Caco-2 (cell line): ENCODE data around the gene OPN1MW3. TPM values are rescaled to one million over a fixed set of nuclear protein-coding genes. Genes with fewer than 3 reads are reported as not detected.

Experiments
- BruUV-seq: library from RNA; stranded (reverse); fragments of 400-500 nt; replicated peaks from 2 replicates; lab custom pipeline; 2021; lab: Mats Ljungman, UMichigan
- CTCF ChIA-PET: fragments of 300-600 bp; sonication (Branson Sonifier 250); formaldehyde crosslinking; loops from one replicate; lab custom pipeline; 2022; ENCODE audit warnings: antibody characterized with exemption; lab: Charles Lee
- POLR2A ChIA-PET: fragments of 300-600 bp; sonication (Branson Sonifier 250); formaldehyde crosslinking; loops from one replicate; lab custom pipeline; 2022; ENCODE audit warnings: antibody characterized with exemption; lab: Charles Lee
- DNase-seq, 2 experiments: peaks; one replicate each; pipeline versions ENCODE4 v3.0.0 to v3.0.0-alpha.2; 2020 to 2022
- H3K27me3 ChIP-seq: replicated peaks from 2 replicates; pipeline ENCODE4 v1.6.0; 2011; ENCODE audit warnings: low read length; ENCODE audit not compliant: control insufficient read depth, insufficient read depth
- H3K36me3 ChIP-seq: 2 replicates; pipeline ENCODE4 v1.5.1; 2011; ENCODE audit warnings: low read length; ENCODE audit not compliant: control insufficient read depth, insufficient read depth
- H3K4me1 ChIP-seq: fragments of 250-450 bp; sonication (Bioruptor Pico); 2 replicates; pipeline ENCODE4 v1.5.1; 2020; ENCODE audit warnings: mild to moderate bottlenecking
- H3K4me3 ChIP-seq: 2 replicates; pipeline ENCODE4 v1.5.1; 2011; ENCODE audit warnings: low read depth, mild to moderate bottlenecking, control low read depth, low read length
- H3K9me3 ChIP-seq: fragments of 250-450 bp; sonication (Bioruptor Pico); 2 replicates; pipeline ENCODE4 v1.5.1; 2020; ENCODE audit warnings: mild to moderate bottlenecking, moderate library complexity
- H3K27ac Mint-ChIP-seq: one replicate; pipeline ENCODE4 v1.8.0; 2022; ENCODE audit warnings: mixed read lengths; ENCODE audit not compliant: unreplicated experiment
- H3K27me3 Mint-ChIP-seq: one replicate; pipeline ENCODE4 v1.8.0; 2022; ENCODE audit warnings: mixed read lengths; ENCODE audit not compliant: insufficient read depth, unreplicated experiment
- H3K36me3 Mint-ChIP-seq: one replicate; pipeline ENCODE4 v1.8.0; 2022; ENCODE audit warnings: mild to moderate bottlenecking, mixed read lengths; ENCODE audit not compliant: insufficient read depth, unreplicated experiment
- H3K4me1 Mint-ChIP-seq: one replicate; pipeline ENCODE4 v1.8.0; 2022; ENCODE audit warnings: low read depth, mixed read lengths; ENCODE audit not compliant: unreplicated experiment
- H3K4me3 Mint-ChIP-seq: one replicate; pipeline ENCODE4 v1.8.0; 2022; ENCODE audit warnings: mild to moderate bottlenecking, moderate library complexity, mixed read lengths; ENCODE audit not compliant: unreplicated experiment
- H3K9me3 Mint-ChIP-seq: one replicate; pipeline ENCODE4 v1.8.0; 2022; ENCODE audit warnings: mixed read lengths; ENCODE audit not compliant: unreplicated experiment
- intact Hi-C: fragments of 100-400 bp; cut with micrococcal nuclease; formaldehyde crosslinking; loops from one replicate; pipeline ENCODE4 v1.10.0; 2022; ENCODE audit not compliant: unreplicated experiment
- total RNA-seq: library from RNA; stranded (reverse); gene quantifications from 2 replicates; pipeline ENCODE4 v1.2.3, GENCODE V29; 2022
- TF ChIP-seq, protein P1 (sequence below), 2 experiments: fragments of 200-600 bp in 1 of 2; IDR thresholded peaks; 1 replicate in 1 of 2; 2 replicates in 1 of 2; pipeline versions ENCODE4 v1.5.1 to v1.8.0; 2011 to 2022; ENCODE audit warnings: antibody characterized with exemption in 1 of 2, control low read depth in 1 of 2, inconsistent platforms in 1 of 2, low read depth in 1 of 2, low read length in 1 of 2, mild to moderate bottlenecking in 1 of 2, moderate library complexity in 1 of 2; ENCODE audit not compliant: insufficient read depth in 1 of 2, severe bottlenecking in 1 of 2, unreplicated experiment in 1 of 2

Gene OPN1MW3
- total RNA-seq, 1 experiment from 2014 or later = not detected

DNA sequence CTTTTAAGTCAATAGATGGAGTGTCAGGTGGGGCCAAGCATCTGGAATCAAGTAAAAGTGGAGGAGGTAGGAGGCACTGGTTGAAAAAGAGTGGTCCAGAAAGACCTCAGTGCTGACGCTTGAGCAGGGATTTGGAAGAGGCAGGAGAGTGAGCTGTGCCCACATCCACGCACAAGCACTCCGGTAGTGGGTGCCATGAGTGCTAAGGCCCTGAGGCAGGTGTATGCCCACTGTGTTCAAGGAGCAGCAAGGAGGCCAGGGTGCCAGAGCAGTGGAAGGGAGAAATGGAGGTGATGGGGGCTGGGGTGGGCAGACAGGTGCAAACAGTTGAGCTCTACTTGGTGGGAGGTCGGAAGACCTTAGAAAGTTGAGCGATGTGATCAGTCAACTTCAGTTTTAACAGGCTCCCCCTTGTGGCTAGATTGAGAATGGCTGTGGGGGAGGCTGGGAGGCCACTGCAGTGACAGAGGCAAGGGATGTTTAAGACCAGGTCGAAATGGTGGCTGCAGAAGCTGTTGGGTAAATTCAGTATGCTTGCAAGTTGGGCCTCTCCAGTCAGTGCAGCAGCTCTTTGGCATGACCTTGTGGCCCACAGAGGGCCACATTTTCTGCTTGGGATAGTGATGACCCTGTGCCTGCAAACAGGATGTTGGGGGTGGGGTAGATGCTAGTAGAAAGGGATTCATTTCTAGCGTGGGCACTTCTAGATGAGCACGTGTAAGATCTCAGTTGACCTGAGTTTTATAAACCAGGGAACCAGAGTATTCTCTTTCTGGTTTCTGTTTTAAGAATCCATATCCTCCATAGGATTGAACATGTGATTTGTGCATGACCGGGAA, 50.9 kb downstream of the OPN1MW3 start:
- Histone ChIP-seq H3K9me3 (no peaks in the 10 kb centered on the region), H3K4me3 (no peak overlapping the region), H3K36me3 (no peaks in the 10 kb centered on the region), H3K27me3 (no peaks in the 10 kb centered on the region), H3K4me1 (no peaks in the 10 kb centered on the region)
- BruUV-seq = no TSS peak
- no peaks in the 10 kb centered on the region for H3K9me3 Mint-ChIP-seq
- H3K36me3 Mint-ChIP-seq = no peaks in the 10 kb centered on the region
- no peak overlapping the region for H3K4me3 Mint-ChIP-seq
- TF ChIP-seq, protein P1, sequence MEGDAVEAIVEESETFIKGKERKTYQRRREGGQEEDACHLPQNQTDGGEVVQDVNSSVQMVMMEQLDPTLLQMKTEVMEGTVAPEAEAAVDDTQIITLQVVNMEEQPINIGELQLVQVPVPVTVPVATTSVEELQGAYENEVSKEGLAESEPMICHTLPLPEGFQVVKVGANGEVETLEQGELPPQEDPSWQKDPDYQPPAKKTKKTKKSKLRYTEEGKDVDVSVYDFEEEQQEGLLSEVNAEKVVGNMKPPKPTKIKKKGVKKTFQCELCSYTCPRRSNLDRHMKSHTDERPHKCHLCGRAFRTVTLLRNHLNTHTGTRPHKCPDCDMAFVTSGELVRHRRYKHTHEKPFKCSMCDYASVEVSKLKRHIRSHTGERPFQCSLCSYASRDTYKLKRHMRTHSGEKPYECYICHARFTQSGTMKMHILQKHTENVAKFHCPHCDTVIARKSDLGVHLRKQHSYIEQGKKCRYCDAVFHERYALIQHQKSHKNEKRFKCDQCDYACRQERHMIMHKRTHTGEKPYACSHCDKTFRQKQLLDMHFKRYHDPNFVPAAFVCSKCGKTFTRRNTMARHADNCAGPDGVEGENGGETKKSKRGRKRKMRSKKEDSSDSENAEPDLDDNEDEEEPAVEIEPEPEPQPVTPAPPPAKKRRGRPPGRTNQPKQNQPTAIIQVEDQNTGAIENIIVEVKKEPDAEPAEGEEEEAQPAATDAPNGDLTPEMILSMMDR (IDR thresholded peaks at IDR 0.05; ENCODE audit: insufficient read depth in 1 of 2, low read depth in 1 of 2, low read length in 1 of 2, severe bottlenecking in 1 of 2, unreplicated experiment in 1 of 2) = peak; percentile 58 to 59
- peak; percentile 50 to 64 for DNase-seq
- intact Hi-C loops = no loop called here
- H3K4me1 Mint-ChIP-seq = no peaks in the 10 kb centered on the region
- ChIA-PET CTCF (interaction anchor here (0.6 kb wide), 1 partner anchor 159 kb away, joined by 3 read pairs; no protein-coding TSS in a partner anchor), POLR2A (no interaction called here)
- H3K27ac Mint-ChIP-seq = no peak overlapping the region
- peaks cover 7% of the 10 kb centered on the region for H3K27me3 Mint-ChIP-seq

DNA sequence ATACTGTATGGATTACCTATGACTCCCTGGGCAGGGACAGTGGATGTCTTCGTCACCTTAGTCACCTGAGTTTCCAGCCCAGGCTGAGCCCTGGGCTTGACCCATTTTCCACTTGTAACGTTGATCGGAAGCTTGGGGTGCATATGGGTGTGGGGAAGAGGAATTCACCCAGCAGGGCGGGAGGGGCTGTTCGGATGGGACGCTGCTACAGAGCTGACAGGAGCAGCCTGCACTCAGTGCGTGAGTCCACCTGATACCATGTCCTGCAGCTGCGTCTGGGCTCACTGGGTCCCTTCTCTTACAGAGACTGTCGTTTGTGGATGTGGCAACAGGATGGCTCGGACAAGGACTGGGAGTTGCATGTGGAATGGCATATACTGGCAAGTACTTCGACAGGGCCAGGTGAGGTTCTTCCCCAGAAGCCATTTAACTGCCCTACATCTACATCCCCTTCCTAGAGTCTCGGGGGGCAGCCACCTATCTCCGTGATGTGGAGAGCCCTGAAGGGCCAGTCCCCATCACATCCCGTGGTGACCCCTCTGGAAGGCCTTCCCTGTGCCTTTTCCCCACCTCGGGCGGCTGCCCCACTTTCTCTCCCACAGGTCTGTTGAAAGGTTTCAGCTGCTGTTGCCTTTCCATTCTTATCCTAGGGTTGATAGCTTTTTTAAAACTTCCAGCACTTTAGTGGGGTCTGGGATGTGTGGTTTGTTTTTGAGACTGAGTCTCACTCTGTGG, 51.8 kb downstream of the OPN1MW3 start:
- H3K4me1 Mint-ChIP-seq = no peaks in the 10 kb centered on the region
- intact Hi-C loops = no loop called here
- H3K27ac Mint-ChIP-seq = no peak overlapping the region
- no peaks in the 10 kb centered on the region for H3K9me3 ChIP-seq
- H3K4me3 Mint-ChIP-seq = no peak overlapping the region
- no peaks in the 10 kb centered on the region for H3K9me3 Mint-ChIP-seq
- peaks cover 3% of the 10 kb centered on the region for H3K27me3 Mint-ChIP-seq
- ChIA-PET CTCF (no interaction called here), POLR2A (no interaction called here)
- no peaks in the 10 kb centered on the region for H3K4me1 ChIP-seq
- no peaks in the 10 kb centered on the region for H3K27me3 ChIP-seq
- no peaks in the 10 kb centered on the region for H3K36me3 ChIP-seq
- H3K36me3 Mint-ChIP-seq = no peaks in the 10 kb centered on the region
- BruUV-seq = no TSS peak
- H3K4me3 ChIP-seq = no peak overlapping the region
- TF ChIP-seq, protein P1 (IDR thresholded peaks at IDR 0.05; ENCODE audit: insufficient read depth in 1 of 2, low read depth in 1 of 2, low read length in 1 of 2, severe bottlenecking in 1 of 2, unreplicated experiment in 1 of 2) = no peak
- no peak for DNase-seq

DNA sequence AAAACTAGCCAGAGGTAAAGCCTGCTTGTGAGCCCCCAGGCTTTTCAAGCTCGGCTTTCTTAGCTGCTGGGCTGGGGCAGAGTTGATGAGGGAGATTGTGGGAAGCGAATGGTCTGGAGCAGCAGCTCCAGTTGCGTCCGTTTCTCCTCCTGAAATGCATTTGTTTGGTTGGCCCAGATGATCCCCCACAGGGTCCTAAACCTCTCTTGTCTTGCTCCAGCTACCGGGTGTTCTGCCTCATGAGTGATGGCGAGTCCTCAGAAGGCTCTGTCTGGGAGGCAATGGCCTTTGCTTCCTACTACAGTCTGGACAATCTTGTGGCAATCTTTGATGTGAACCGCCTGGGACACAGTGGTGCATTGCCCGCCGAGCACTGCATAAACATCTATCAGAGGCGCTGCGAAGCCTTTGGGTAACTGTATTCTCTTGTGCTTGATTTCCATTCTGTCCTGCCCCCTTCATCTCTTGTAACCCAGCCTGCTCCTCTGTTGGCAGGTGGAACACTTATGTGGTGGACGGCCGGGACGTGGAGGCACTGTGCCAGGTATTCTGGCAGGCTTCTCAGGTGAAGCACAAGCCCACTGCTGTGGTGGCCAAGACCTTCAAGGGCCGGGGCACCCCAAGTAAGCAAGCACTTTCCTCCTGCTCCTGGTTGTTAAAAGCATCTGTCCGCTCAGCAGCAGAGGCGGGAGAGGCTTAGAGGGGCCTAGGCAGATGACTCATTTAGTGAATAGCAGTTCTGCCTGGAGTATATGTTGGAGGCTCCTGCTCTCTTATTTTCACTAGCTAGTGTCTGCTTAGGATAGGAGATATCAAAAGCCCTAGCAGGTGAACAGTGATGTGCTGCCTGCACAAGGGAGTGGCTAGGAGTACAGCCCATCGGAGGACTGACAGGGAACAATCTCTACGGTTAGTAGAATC, 53.5 kb downstream of the OPN1MW3 start:
- Histone ChIP-seq H3K4me1 (no peaks in the 10 kb centered on the region), H3K36me3 (no peaks in the 10 kb centered on the region), H3K27me3 (no peaks in the 10 kb centered on the region), H3K9me3 (no peaks in the 10 kb centered on the region), H3K4me3 (no peak overlapping the region)
- TF ChIP-seq, protein P1 (IDR thresholded peaks at IDR 0.05; ENCODE audit: insufficient read depth in 1 of 2, low read depth in 1 of 2, low read length in 1 of 2, severe bottlenecking in 1 of 2, unreplicated experiment in 1 of 2) = no peak
- Mint-ChIP-seq H3K4me3 (no peak overlapping the region), H3K4me1 (no peaks in the 10 kb centered on the region), H3K9me3 (no peaks in the 10 kb centered on the region), H3K36me3 (no peaks in the 10 kb centered on the region), H3K27me3 (peaks cover 3% of the 10 kb centered on the region), H3K27ac (no peak overlapping the region)
- POLR2A ChIA-PET = no interaction called here
- no peak for DNase-seq
- CTCF ChIA-PET = no interaction called here
- no TSS peak for BruUV-seq
- intact Hi-C loops = no loop called here
